GM18520 (cell line): ENCODE results near the gene MSL2.
"Not testable (repeated sequence)": the region's sequence is repeated elsewhere in the genome, so short reads cannot be mapped to it uniquely, and the experiment has no call there.

Experiments
- ATAC-seq: cut with Tn5 transposase; IDR thresholded peaks from one replicate; pipeline ENCODE4 v1.9.1; 2021; ENCODE audit not compliant: unreplicated experiment

The MSL2 gene

DNA sequence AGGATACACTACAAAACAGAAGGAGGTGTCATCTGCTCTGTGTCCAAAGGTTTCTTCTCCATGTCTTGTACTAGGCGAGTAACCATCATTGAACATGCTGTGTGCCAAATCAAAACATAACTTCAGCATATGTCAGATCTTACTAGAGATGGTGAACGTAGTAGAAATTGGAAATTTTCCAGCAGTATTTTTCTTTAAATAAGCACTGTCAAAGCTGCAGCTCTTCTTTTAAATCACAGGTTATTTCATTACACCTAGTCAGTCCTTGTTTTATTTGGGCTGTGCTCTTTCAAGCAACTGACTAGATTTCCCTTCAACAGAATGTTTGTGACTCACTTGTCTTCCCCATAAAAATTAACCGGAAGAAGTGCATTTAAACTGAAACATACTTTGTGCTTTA is 46.5 kb downstream of the MSL2 start:
- ATAC-seq = no peak

DNA sequence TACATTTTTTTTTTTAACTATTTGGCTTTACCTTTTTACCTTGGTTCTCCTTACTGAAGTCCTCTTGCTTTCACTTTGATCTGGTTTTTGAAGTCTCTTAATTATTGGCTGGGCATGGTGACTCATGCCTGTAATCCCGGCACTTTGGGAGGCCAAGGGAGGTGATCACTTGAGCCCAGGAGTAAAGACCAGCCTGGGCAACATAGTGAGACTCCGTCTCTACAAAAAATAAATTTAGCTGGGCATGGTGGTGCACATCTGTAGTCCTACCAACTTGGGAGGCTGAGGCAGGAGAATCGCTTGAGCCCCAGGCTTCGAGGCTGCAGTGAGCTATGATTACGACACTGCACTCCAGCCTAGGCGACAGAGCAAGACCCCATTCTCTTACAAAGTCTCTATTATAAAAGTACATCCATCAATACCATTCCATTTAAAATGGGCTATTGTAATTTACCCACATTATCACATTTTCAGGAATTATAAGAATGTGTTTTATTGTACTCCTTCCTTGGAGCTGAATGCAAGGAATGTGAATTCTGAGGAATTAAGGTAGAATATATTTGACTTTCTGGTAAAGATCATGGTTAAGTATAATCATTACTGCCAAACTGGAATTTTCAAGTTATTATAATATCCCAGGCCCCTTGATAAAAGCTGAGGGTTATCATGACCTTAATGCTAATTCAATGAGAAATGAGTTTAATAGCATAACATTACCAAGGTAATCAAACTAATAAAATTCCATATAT is 49.0 kb downstream of the MSL2 start:
- ATAC-seq = no peak

DNA sequence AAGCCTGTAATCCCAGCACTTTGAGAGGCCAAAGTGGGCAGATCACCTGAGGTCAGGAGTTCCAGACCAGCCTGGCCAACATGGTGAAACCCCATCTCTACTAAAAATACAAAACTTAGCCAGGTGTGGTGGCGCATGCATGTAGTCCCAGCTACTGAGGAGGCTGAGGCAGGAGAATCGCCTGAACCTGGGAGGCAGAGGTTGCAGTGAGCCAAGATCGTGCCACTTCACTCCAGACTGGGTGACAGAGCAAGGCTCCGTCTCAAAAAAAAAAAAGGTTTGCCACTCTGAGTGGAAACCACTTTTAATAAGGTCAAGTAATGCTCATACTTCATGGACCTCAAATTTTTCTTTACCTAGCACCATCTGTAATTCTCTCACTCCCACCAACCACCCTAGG is 51.7 kb downstream of the MSL2 start:
- ATAC-seq = not testable (repeated sequence)

DNA sequence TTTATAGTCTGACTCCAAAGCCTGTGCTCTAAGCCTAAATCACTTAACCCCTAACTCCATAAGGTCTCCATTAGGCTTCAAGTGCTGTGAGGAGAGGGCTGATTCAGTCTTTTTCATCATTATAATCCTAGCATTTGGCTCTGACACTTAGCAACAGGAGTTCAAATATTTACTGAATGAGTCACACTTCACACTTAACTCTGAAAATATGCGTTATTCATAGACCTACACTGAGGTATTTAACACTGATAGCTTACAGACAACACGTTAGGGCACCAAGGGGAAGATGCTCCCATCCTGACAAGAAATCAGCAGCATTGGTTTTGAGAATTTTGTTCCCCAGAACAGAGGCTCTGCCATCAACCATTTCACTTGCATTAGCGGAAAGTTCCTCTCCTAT is 53.5 kb downstream of the MSL2 start:
- no peak for ATAC-seq

DNA sequence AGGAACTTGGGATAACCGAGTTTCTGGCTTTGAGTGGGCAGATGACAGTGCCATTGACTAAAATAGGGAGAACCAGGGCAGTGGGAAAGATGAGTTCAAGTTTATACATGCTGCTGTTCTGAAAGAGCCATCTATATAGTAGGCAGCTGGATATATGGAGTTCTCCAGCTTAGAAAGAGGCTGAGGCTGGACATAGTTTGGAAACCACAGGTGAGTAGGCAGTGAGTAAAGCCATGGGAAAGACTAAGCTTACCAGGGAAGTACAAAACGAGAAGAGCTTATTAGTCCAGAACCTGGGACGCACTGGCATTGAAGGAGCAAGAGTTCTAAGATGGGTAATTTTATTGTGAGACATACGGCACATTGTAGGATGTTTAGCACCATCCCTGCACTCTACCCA is 54.2 kb downstream of the MSL2 start:
- no peak for ATAC-seq

DNA sequence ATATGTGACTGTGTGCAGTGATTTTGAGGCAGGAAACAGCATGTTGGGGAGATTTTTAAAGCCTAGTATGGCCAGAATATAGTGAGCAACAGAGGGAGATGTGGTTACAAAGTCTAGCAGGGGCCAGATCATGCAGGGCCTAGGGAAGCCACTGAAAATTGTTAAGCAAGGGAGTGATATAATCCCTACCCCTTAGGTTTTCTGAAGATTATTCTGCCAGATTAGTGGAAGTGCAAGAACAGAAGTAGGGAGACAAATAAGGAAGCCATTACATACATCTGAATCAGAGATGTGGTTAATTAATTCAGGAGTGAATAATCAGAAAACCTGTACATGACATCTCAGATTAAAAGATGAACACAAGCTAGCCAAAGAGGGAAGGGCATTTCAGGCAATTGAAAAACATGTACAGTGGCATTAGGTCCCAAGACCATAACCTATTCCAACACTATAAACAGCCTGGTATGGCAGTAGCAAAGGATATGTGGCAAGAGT is 54.8 kb downstream of the MSL2 start:
- ATAC-seq = no peak

DNA sequence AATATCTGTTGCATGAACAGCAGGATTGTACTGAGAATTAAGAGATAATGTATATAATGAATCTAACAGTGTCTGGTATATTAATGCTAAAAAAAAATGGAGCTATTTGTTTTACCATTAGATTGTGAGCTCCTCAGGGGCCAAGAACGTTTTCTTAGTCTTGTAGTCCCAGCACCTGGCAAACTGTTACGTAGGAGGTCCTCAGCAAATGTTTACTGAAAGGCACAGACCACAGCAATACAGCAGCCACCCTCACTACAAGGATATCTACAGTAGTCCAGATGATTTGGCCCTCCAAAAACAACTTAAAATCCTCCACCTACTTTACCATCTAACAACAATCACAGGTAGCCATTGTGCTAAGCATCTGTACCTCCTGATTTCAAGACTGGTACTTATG is 59.7 kb downstream of the MSL2 start:
- no peak for ATAC-seq

DNA sequence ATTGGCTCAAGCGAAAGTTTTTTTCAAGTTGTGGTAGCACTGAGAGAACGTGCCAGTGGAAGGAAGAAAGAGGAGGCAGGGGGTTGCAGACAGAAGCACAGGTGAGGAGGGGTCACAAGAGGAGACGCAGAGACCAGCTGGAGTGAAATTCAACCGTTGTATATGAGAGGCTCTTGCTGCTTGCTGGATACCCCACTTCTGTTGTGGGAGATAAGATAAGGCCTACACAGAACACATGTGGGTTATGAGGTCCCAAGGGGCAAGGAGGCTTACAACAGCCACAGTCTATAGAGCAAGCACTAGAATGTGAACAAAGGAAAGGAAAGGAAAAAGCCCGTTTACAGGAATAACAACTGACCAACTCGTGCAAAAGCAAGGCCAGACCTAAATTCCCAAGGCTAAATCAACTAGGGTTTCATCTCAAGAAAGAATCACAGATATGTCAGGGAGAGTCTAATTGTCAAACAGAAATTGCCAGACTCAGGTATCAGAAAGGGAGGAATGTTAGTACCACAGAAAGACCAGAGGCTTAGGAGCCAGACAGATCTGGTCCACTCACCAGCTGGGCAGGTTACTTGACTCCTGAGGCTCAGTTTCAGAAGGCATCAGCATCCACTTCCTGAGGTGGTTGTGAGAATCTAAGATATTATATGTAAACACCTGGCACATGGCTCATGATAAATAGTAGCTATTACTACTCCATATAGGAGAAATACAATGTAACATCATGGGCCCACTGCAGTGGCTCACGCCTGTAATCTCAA is 60.9 kb downstream of the MSL2 start:
- ATAC-seq = no peak

DNA sequence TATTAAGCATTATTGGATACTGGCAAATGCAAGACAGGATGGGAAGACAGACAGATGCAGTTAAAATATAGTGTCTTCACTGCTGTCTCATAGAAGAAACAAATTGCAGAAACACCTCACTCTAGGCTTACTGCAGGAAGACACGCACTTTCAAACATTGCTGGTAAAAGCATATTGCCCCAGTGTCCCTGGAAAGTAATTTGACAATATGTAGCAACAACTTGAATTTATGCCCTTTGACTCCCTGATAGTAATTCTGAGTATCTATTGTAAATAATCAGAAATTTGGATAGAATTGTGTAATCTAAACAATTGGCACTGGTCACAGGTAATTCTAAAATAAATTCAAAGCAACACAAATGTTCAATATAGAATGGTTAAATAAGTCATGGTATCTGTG is 62.0 kb downstream of the MSL2 start:
- ATAC-seq = no peak

DNA sequence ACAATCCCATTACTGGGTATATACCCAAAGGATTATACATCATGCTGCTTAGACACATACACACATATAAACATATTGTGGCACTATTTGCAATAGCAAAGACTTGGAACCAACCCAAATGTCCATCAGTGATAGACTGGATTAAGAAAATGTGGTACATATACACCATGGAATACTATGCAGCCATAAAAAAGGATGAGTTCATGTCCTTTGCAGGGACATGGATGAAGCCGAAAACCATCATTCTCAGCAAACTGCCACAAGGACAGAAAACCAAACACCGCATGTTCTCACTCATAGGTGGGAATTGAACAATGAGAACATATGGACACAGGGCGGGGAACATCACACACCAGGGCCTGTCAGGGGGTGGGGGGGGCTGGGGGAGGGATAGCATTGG is 64.5 kb downstream of the MSL2 start:
- ATAC-seq = not testable (repeated sequence)

DNA sequence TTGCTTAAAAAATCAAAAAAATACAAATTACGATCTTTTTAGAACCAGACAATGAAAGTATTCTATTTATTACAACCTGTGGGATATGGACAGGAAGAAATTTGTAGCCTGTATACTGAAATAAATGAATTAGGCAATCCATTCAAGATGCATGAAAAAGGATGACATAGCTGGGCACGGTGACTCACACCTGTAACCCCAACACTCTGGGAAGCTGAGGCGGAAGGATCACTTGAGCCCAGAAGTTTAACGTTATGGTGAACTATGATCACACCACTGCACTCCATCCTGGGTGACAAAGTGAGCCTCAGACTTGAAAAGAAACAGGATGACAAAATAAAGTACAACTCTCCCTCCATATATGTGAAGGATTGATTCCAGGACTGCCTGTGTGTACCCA is 74.1 kb downstream of the MSL2 start:
- ATAC-seq = no peak

DNA sequence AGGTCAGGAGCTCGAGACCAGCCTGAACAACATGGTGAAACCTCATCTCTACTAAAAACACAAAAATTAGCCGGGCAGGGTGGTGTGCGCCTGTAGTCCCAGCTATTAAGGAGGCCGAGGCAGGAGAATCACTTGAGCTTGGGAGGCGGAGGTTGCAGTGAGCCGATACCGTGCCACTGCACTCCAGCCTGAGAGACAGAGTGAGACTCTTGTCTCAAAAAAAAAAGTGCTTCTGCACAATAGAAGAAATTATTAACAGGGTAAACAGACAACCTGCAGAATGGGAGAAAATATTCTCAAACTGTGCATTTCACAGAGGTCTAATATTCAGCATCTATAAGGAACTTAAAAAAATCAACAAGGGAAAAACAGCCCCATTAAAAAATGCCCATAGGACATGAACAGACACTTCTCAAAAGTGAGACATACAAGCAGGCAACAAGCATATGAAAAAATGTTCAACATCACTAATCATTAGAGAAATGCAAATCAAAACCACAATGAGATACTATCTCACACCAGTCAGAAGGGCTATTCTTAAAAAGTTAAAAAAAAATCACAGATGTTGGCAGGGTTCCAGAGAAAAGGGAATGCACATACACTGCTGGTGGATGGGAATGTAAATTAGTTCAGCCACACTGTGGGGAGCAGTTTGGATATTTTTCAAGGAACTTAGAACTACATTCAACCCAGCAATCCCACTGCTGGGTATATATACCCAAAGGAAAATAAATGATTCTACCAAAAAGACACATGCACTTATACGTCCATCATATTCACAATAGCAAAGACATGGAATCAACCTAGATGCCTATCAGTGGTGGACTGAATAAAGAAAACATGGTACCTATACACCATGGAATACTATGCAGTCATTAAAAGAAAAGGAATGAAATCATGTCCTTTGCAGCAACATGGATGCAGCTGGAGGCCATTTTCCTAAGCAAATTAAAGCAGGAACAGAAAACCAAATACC is 75.5 kb downstream of the MSL2 start:
- peak; percentile 83 for ATAC-seq

DNA sequence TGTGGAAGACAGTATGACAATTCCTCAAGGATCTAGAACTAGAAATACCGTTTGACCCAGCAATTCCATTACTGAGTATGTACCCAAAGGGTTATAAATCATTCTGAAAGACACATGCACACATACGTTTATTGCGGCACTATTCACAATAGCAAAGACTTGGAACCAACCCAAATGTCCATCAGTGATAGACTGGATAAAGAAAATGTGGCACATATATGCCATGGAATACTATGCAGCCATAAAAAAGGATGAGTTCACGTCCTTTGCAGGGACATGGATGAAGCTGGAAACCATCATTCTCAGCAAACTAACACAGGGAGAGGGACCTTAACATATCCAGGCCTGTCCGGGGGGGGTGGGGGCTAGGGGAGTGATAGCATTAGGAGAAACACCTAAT is 76.4 kb downstream of the MSL2 start:
- not testable (repeated sequence) for ATAC-seq

DNA sequence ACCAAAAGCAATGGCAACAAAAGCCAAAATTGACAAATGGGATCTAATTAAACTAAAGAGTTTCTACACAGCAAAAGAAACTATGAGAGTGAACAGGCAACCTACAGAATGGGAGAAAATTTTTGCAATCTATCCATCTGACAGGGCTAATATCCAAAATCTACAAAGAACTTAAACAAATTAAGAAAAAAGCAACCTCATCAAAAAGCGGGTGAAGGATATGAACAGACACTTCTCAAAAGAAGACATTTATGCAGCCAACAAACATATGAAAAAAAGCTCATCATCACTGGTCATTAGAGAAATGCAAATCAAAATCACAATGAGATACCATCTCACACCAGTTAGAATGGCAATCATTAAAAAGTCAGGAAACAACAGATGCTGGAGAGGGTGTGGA is 76.8 kb downstream of the MSL2 start:
- not testable (repeated sequence) for ATAC-seq

DNA sequence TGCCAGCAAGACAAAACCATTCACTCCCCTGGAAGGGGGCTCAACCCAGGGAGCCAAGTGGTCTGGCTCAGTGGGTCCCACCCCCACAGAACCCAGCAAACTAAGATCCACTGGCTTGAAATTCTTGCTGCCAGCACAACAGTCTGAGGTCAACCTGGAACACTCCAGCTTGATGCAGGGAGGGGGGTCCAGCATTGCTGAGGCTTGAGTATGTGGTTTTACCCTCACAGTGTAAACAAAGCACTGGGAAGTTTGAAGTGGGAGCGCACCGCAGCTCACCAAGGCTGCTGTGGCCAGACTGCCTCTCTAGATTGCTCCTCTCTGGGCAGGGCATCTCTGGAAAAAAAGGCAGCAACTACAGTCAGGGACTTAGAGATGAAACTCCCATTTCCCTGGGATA is 81.7 kb downstream of the MSL2 start:
- no peak for ATAC-seq

DNA sequence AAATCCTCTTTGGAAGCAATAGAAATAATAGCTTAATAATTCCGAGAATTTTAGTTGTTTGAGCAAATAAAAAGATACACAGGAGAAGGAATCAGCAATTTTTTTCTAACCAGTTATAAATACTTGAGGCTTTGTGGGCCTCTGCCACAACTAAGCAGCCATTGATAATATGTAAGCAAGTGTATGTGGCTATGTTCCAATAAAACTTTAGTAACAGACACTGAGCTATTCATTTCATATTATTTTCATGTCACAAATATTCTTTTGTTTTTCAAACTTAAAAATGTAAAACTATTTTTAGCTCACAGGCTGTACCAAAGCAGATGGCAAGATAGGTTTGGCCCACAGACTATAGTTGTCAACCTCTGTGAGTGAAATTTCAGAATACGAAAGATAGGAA is 85.7 kb downstream of the MSL2 start:
- ATAC-seq = no peak

DNA sequence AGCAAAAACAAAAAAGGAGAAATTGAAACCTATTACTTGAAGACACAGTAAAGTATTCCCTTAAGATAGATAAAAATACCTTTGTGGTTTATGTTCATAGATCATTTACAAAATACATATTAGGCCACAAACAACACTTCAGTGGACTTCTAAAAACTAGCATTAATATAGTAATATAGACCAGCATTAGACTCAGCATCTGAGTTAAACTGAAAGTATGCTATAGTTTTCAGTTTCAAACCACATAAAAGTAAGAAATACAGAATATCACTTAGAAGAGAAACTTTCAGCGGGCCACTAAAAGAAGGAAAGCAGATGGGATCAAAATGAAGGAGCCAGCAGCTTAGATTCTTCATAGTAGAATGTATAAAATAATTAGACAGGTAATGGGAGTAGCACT is 86.6 kb downstream of the MSL2 start:
- ATAC-seq = peak; percentile 92

DNA sequence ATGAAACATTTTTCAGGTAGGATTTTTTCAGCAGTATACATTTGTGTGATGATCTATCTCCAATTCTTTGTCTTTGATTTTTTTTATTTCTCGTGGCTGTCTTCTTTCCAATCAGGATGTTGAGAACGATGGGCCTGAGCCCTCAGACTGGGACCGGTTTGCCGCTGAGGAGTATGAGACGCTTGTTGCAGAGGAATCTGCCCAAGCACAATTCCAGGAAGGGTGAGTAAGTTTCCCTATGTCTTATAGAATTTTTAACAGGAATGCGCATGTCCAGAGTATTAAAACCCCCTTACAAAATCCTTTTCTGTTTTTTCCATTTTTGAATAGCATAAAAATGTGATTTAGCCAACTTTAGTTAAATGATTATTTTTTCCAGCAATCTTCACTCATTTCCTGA is 90.0 kb downstream of the MSL2 start:
- no peak for ATAC-seq

DNA sequence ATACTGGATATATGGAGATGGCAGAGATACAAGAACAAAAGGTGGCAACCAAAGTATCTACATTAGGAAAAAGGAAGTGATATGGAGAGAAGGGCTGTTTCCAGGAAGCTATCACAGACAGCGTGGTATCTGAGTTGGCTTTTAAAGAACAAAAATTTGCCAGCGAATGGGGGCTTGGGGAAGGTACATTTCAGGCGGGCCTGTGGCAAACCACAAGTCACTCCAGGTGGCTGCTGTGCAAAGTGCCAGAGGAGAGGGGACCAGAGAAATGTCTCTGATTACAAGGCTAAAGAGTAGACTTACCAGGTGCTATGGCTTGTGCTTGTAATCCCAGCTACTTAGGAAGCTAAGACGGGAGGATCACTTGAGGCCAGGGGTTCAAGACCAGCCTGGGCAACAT is 91.1 kb downstream of the MSL2 start:
- ATAC-seq = no peak
